Osteoblast (primary cell): ENCODE results near the gene ZNF615. TPM values are rescaled to one million over a fixed set of nuclear protein-coding genes. Genes with fewer than 3 reads are reported as not detected.

Experiments
- DNase-seq: peaks from one replicate; pipeline ENCODE4 v3.0.0; 2011; ENCODE audit warnings: low spot score, mixed read lengths; ENCODE audit not compliant: insufficient read length; ENCODE audit errors: missing footprints
- H2AFZ ChIP-seq: 2 replicates; pipeline ENCODE4 v1.6.0; 2011; ENCODE audit warnings: mild to moderate bottlenecking, low read length
- H3K27ac ChIP-seq: 2 replicates; pipeline ENCODE4 v1.5.1; 2011; ENCODE audit warnings: mild to moderate bottlenecking, low read depth, low read length, moderate library complexity
- H3K27me3 ChIP-seq: 2 replicates; pipeline ENCODE4 v1.6.0; 2012; ENCODE audit warnings: mild to moderate bottlenecking, control low read depth, inconsistent platforms, low read length, moderate library complexity; ENCODE audit not compliant: insufficient read depth
- H3K36me3 ChIP-seq: 2 replicates; pipeline ENCODE4 v1.5.1; 2011; ENCODE audit warnings: mild to moderate bottlenecking, low read length, control low read depth, moderate library complexity; ENCODE audit not compliant: insufficient read depth
- H3K4me1 ChIP-seq: 2 replicates; pipeline ENCODE4 v1.5.1; 2011; ENCODE audit warnings: mild to moderate bottlenecking, low read length, control low read depth, moderate library complexity; ENCODE audit not compliant: insufficient read depth
- H3K4me2 ChIP-seq: 2 replicates; pipeline ENCODE4 v1.6.0; 2011; ENCODE audit warnings: mild to moderate bottlenecking, low read length; ENCODE audit not compliant: insufficient read depth
- H3K4me3 ChIP-seq: fragments of 200-600 bp; sonication (generic); 3 replicates; pipeline ENCODE4 v1.5.1; 2012; ENCODE audit warnings: mild to moderate bottlenecking, low read length, inconsistent platforms; ENCODE audit not compliant: insufficient read depth
- H3K79me2 ChIP-seq: 2 replicates; pipeline ENCODE4 v1.6.0; 2012; ENCODE audit warnings: mild to moderate bottlenecking, low read length, control low read depth, inconsistent platforms; ENCODE audit not compliant: insufficient read depth
- H3K9me3 ChIP-seq: 2 replicates; pipeline ENCODE4 v1.5.1; 2011; ENCODE audit warnings: low read depth, low read length, control low read depth
- H4K20me1 ChIP-seq: 2 replicates; pipeline ENCODE4 v1.6.0; 2012; ENCODE audit warnings: mild to moderate bottlenecking, low read length, control low read depth; ENCODE audit not compliant: insufficient read depth
- total RNA-seq: library from RNA; depleted of rRNA; stranded (reverse); fragments of >200 nt; gene quantifications from 2 replicates; pipeline ENCODE4 v1.2.3, GENCODE V29; 2012
- TF ChIP-seq, protein P1 (sequence below): IDR thresholded peaks from 2 replicates; pipeline ENCODE4 v1.5.1; 2011; ENCODE audit warnings: mild to moderate bottlenecking, low read depth, low read length, moderate library complexity; ENCODE audit errors: extremely low read depth

ZNF615 gene
- total RNA-seq, 1 donor = 10.9 TPM

DNA sequence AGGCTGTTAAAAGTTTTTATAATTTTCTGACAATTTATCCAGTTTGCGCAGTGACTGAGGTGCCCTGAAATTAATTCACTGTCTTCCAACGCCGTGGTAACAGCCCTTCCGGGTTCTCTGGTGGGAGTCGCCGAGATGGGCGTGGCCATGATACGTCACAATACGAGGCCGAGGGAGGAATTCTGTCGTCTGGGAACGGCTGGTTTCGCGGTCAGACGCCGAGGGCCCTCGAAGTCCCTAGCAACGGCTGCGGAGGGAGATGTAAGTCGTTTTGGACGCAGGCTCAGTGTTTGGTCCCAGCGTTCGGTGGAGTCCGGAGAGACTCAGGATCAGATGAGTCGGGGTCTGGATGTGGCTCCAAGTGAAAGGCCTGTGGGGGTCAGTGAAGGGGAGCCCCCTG, 59.0 kb downstream of the ZNF615 start:
- Histone ChIP-seq H3K4me1 (no peaks in the 10 kb centered on the region), H3K79me2 (no peaks in the 10 kb centered on the region), H3K36me3 (peaks cover 15% of the 10 kb centered on the region), H3K27ac (no peak overlapping the region), H3K9me3 (peaks cover 28% of the 10 kb centered on the region), H4K20me1 (no peaks in the 10 kb centered on the region), H2AFZ (peak overlapping the region; percentile 70), H3K4me3 (peak overlapping the region; percentile 58), H3K27me3 (no peaks in the 10 kb centered on the region), H3K4me2 (no peak overlapping the region)
- DNase-seq = no peak
- TF ChIP-seq, protein P1, sequence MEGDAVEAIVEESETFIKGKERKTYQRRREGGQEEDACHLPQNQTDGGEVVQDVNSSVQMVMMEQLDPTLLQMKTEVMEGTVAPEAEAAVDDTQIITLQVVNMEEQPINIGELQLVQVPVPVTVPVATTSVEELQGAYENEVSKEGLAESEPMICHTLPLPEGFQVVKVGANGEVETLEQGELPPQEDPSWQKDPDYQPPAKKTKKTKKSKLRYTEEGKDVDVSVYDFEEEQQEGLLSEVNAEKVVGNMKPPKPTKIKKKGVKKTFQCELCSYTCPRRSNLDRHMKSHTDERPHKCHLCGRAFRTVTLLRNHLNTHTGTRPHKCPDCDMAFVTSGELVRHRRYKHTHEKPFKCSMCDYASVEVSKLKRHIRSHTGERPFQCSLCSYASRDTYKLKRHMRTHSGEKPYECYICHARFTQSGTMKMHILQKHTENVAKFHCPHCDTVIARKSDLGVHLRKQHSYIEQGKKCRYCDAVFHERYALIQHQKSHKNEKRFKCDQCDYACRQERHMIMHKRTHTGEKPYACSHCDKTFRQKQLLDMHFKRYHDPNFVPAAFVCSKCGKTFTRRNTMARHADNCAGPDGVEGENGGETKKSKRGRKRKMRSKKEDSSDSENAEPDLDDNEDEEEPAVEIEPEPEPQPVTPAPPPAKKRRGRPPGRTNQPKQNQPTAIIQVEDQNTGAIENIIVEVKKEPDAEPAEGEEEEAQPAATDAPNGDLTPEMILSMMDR = no peak

DNA sequence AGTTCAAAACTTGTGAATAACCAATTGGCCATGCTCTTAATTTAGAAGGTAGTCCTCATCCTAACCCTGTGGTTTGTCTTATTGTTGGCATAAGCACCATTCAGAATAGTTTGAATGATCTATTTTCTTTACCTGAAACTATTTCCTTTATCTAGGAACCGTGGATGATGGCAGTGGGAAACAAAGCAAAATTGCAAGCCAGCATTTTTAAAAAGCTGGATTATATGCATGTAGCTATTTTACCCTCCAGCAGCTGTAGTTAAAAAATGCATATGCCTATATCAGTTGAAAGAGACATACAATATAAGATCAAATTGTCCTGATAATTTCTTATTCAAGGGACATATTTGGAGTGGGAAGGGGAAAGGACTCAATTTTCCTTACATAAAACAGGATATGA, 61.4 kb downstream of the ZNF615 start:
- Histone ChIP-seq H3K4me3 (no peak overlapping the region), H3K27me3 (no peaks in the 10 kb centered on the region), H3K79me2 (no peaks in the 10 kb centered on the region), H2AFZ (no peak overlapping the region), H3K27ac (no peak overlapping the region), H4K20me1 (no peaks in the 10 kb centered on the region), H3K4me1 (no peaks in the 10 kb centered on the region), H3K4me2 (no peak overlapping the region), H3K9me3 (peaks cover 38% of the 10 kb centered on the region), H3K36me3 (peaks cover 37% of the 10 kb centered on the region)
- no peak for DNase-seq
- TF ChIP-seq, protein P1 = no peak

DNA sequence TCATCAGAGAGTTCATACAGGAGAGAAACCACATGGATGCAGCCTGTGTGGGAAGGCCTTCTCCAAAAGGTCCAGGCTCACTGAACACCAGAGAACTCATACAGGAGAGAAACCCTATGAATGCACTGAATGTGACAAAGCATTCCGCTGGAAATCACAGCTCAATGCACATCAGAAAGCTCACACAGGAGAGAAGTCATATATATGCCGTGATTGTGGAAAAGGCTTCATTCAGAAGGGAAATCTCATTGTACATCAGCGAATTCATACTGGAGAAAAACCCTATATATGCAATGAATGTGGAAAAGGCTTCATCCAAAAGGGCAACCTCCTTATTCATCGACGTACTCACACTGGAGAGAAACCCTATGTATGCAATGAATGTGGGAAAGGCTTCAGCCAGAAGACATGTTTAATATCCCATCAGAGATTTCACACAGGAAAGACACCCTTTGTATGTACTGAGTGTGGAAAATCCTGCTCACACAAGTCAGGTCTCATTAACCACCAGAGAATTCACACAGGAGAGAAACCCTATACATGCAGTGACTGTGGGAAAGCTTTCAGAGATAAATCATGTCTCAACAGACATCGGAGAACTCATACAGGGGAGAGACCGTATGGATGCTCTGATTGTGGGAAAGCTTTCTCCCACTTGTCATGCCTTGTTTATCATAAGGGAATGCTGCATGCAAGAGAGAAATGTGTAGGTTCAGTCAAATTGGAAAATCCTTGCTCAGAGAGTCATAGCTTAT, 63.0 kb downstream of the ZNF615 start:
- Histone ChIP-seq H3K79me2 (no peaks in the 10 kb centered on the region), H3K27ac (no peak overlapping the region), H4K20me1 (no peaks in the 10 kb centered on the region), H3K4me3 (no peak overlapping the region), H2AFZ (no peak overlapping the region), H3K4me2 (no peak overlapping the region), H3K36me3 (peaks cover 52% of the 10 kb centered on the region), H3K27me3 (no peaks in the 10 kb centered on the region), H3K9me3 (peaks cover 42% of the 10 kb centered on the region), H3K4me1 (no peaks in the 10 kb centered on the region)
- TF ChIP-seq, protein P1 = no peak
- DNase-seq = no peak

Other genes with a start within 250 kb of the ZNF615 start
- 0.29 and 0.36 TPM in 2 replicates for gene FPR2, start 247.0 kb downstream of the ZNF615 start, total RNA-seq
- gene FPR3, start 213.1 kb downstream of the ZNF615 start, total RNA-seq = 0.59 and 1.1 TPM in 2 replicates
- gene ZNF577, start 120.3 kb downstream of the ZNF615 start, total RNA-seq = 10.5 and 12.1 TPM in 2 replicates
- 5.4 and 7.7 TPM in 2 replicates for gene ZNF649, start 103.2 kb downstream of the ZNF615 start, total RNA-seq
- 6.5 and 8.0 TPM in 2 replicates for gene ZNF613, start 80.7 kb downstream of the ZNF615 start, total RNA-seq
- 11.5 and 13.8 TPM in 2 replicates for gene ZNF350, start 21.4 kb downstream of the ZNF615 start, total RNA-seq
- 9.1 and 9.4 TPM in 2 replicates for gene ZNF614, start 20.2 kb upstream of the ZNF615 start, total RNA-seq
- gene ZNF432, start 40.6 kb upstream of the ZNF615 start, total RNA-seq = 8.8 and 11.9 TPM in 2 replicates
- 27.9 and 30.9 TPM in 2 replicates for gene ZNF841, start 87.6 kb upstream of the ZNF615 start, total RNA-seq
- 9.8 and 12.7 TPM in 2 replicates for gene ZNF616, start 131.7 kb upstream of the ZNF615 start, total RNA-seq
- gene ZNF836, start 163.4 kb upstream of the ZNF615 start, total RNA-seq = 11.9 and 21.2 TPM in 2 replicates
- 151 and 183 TPM in 2 replicates for gene PPP2R1A, start 181.8 kb upstream of the ZNF615 start, total RNA-seq